Omental fat pad (tissue), 4 donors: Measurements from ENCODE around the gene ANXA1. TPM values are rescaled to one million over a fixed set of nuclear protein-coding genes. Genes with fewer than 3 reads are reported as not detected.

Experiments used
- ATAC-seq: fragments of 150-250 bp; one replicate; pipeline ENCODE4 v1.9.1; 2016; ENCODE audit warnings: mild to moderate bottlenecking, moderate library complexity; ENCODE audit not compliant: low FRiP score
- DNase-seq: peaks from one replicate; pipeline ENCODE4 v3.0.0-alpha.2; 2019; ENCODE audit warnings: low spot score
- total RNA-seq, 4 donors: library from RNA; depleted of rRNA; stranded (reverse); fragments of >200 nt; gene quantifications; one replicate each; pipeline ENCODE4 v1.1.0, GENCODE V29; 2016
- TF ChIP-seq, protein P1 (sequence below), 3 donors: fragments of 450-650 bp; IDR thresholded peaks; one replicate each; pipeline ENCODE4 v1.5.1; 2016 to 2017; ENCODE audit warnings: antibody characterized with exemption in 3 of 3, mild to moderate bottlenecking in 3 of 3, moderate library complexity in 2 of 3

ANXA1 gene
- total RNA-seq, 4 donors from 2014 or later, result 513 to 2,547 (median 1,383) TPM

GRCh38 chr9:73131461-73131860 is 20.2 kb upstream of the ANXA1 start:
- no peak for DNase-seq
- TF ChIP-seq, protein P1, sequence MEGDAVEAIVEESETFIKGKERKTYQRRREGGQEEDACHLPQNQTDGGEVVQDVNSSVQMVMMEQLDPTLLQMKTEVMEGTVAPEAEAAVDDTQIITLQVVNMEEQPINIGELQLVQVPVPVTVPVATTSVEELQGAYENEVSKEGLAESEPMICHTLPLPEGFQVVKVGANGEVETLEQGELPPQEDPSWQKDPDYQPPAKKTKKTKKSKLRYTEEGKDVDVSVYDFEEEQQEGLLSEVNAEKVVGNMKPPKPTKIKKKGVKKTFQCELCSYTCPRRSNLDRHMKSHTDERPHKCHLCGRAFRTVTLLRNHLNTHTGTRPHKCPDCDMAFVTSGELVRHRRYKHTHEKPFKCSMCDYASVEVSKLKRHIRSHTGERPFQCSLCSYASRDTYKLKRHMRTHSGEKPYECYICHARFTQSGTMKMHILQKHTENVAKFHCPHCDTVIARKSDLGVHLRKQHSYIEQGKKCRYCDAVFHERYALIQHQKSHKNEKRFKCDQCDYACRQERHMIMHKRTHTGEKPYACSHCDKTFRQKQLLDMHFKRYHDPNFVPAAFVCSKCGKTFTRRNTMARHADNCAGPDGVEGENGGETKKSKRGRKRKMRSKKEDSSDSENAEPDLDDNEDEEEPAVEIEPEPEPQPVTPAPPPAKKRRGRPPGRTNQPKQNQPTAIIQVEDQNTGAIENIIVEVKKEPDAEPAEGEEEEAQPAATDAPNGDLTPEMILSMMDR (IDR thresholded peaks at IDR 0.05), result no peak
- ATAC-seq, result no peak

DNA sequence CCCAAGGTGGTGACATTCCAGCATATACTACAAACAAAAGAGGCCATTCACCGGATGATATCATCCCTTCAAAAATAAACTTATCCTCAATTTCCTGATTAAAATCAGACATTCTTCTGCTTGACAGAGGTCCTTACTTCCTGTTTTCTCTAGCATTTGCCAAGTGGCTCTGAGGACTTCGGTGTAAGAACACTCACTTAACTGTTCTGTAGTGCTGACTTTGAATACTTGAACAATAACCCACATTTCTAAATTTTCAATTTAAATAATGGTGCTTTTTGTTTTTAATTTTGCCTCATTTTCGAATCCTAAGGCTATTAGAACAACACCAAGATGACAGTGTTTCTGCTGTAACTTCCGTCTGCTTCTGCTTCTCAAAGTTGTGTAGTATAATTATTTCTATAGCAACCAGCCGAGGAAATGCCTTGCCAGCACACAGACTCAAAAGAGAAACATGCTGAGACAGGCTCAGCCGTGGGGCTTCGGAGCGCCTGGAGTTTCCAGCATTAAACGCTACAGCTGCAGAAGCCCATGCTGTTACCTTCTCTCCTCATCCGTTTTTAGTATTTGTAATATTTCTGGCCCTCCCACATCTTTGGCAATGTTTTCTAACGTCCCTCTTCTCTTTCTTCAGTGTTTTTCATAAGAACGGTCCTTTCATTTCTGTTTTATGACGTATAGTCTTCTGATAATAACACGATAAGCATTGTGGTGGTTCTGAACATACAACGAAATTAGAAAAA is 19.5 kb upstream of the ANXA1 start:
- peak; percentile 78 for ATAC-seq
- TF ChIP-seq, protein P1 (IDR thresholded peaks at IDR 0.05), result no peak
- no peak for DNase-seq

- ATAC-seq, result no peak
- DNase-seq, result no peak
- TF ChIP-seq, protein P1 (IDR thresholded peaks at IDR 0.05), result no peak
Measured at GRCh38 chr9:73133022-73133651, 18.5 kb upstream of the ANXA1 start.

GRCh38 chr9:73133921-73134407 is 17.7 kb upstream of the ANXA1 start:
- TF ChIP-seq, protein P1 (IDR thresholded peaks at IDR 0.05), result no peak

GRCh38 chr9:73135394-73135793 is 16.3 kb upstream of the ANXA1 start:
- no peak for ATAC-seq
- TF ChIP-seq, protein P1 (IDR thresholded peaks at IDR 0.05), result no peak
- DNase-seq, result no peak

More at GRCh38 chr9:73133921-73134407, 17.7 kb upstream of the ANXA1 start:
- ATAC-seq (peak; percentile 29), DNase-seq (no peak)

- no peak for DNase-seq
- TF ChIP-seq, protein P1 (IDR thresholded peaks at IDR 0.05), result no peak
- ATAC-seq, result no peak
Measured at GRCh38 chr9:73137286-73137899, 14.3 kb upstream of the ANXA1 start.
